T-helper 22 cell (primary cell): ENCODE results near the gene TICAM1.
A peak's percentile ranks its signal among the peaks of the same experiment; 100 is the strongest.
"Not testable (repeated sequence)": the region's sequence is repeated elsewhere in the genome, so short reads cannot be mapped to it uniquely, and the experiment has no call there.

Source experiments
- DNase-seq: peaks from one replicate; pipeline ENCODE4 v3.0.0-alpha.2; 2020; ENCODE audit warnings: low read depth

The TICAM1 gene

GRCh38 chr19:4844348-4845179, 13.1 kb upstream of the TICAM1 start:
- DNase-seq = no peak

DNA sequence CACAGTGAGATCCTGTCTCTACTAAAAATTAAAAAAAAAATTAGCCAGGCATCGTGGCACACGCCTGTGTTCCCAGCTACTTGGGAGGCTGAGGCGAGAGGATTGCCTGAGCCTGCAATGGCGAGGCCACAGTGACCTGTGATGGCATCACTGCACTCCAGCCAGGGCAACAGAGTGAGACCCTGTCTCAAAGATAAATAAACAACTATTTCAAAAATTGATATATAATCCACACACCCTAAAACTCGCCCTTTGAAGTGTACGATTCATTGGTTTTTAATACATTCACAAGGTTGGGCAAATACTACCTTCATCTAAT, 12.1 kb upstream of the TICAM1 start:
- DNase-seq = no peak

DNA sequence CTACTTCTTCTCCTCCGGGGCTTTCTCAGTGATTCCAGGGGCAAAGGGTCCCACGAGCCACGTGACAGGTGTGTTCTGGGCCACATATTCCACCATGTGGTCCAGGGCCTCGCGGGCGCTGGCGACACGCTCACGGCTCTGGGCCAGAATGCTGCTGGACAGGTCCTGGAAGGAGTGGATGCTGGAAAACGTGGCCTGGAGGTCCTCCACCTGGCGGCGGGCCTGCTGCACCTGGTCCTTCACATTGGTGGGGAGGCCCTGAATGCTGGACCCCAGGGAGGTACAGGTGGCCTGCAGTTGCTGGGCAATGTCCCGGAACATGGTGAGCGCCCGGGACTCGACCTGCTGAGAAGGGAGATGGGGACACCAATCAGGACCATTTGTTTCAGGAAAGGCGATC, 7.7 kb upstream of the TICAM1 start:
- no peak for DNase-seq

DNA sequence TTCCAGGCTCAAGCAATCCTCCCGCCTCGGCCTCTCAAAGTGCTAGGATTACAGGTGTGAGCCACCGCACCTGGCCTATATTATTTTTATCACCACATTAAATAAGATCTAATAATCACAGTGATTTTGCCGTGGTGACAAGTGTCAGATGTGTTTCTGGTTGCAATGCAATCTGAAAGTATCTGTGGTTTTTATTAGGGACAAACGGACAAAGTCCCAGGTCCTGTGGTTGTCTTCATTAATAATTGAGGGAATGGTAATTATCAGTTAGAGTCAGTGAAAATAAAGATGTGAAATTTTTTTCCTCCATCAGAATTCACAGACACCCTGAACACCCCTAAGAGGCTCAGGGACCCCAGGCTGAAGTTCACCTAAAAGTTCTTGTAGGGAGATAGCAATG, 1.3 kb upstream of the TICAM1 start:
- no peak for DNase-seq

DNA sequence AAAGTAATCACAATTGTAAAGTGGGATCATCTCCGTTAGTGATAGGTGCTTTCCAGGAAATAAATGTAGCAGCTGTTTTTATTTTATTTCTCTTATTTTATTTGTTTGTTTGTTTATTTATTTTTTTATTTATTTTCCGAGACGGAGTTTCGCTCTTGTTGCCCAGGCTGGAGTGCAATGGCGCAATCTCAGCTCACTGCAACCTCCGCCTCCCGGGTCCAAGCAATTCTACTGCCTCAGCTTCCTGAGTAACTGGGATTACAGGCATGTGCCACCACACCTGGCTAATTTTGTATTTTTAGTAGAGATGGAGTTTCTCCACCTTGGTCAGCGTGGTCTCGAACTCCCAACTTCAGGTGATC, 448 bp upstream of the TICAM1 start:
- DNase-seq = not testable (repeated sequence)

- DNase-seq = no peak
Observed at GRCh38 chr19:4830768-4831265, 695 bp downstream of the TICAM1 start.

- no peak for DNase-seq
Observed at GRCh38 chr19:4830332-4830731, 1.2 kb downstream of the TICAM1 start.

GRCh38 chr19:4829001-4829712, 2.4 kb downstream of the TICAM1 start:
- no peak for DNase-seq

- DNase-seq = no peak
Observed at GRCh38 chr19:4823577-4823976, 7.9 kb downstream of the TICAM1 start.

DNA sequence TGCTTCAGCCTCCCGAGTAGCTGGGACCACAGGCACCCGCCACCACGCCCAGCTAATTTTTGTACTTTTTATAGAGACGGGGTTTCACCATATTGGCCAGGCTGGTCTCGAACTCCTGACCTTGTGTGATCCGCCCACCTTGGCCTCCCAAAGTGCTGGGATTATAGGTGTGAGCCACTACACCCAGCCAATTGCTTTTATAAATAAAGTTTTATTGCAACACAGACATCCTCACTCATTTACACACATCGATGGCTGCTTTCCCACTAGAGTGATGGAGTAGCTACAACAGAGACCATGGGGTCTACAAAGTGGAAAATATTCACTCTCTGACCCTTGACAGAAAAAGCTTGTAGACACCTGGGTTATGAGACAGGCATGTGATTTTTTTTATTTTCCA, 9.2 kb downstream of the TICAM1 start:
- not testable (repeated sequence) for DNase-seq

DNA sequence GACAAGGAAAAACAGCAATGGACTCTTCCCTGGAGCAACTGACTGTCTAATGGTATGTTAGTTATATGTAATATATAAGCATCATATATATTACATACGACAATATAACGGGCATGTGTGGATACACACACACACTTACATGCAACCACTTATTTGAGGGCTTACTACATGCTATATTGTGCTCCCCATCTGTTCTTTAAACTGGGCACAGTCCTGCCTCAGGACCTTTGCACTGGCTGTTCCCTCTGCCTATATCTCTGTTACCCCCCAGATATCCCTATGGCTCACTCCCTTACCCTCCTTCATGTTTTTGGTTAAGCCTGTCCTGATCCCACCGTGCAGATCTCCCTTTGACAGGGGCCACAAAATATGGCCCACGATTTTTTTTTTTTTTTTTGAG, 10.2 kb downstream of the TICAM1 start:
- DNase-seq = no peak

- no peak for DNase-seq
Observed at GRCh38 chr19:4817467-4818277, 13.8 kb downstream of the TICAM1 start.

DNA sequence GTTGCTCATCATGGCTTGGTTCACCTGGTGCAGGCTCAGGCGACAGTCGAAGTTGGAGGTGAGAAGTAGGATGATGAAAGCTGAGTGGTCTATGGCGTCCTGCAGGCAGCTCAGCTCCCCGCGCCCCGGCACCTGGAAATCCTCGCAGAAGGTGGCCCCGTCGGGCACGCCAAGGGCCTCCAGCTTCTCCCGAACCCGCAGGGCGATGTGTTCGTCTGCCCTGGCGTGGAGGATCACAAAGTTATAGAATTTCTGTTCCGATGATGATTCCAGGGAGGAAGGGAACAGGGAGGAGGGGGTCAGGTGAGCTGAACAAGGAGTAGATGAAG, 14.6 kb downstream of the TICAM1 start:
- no peak for DNase-seq

DNA sequence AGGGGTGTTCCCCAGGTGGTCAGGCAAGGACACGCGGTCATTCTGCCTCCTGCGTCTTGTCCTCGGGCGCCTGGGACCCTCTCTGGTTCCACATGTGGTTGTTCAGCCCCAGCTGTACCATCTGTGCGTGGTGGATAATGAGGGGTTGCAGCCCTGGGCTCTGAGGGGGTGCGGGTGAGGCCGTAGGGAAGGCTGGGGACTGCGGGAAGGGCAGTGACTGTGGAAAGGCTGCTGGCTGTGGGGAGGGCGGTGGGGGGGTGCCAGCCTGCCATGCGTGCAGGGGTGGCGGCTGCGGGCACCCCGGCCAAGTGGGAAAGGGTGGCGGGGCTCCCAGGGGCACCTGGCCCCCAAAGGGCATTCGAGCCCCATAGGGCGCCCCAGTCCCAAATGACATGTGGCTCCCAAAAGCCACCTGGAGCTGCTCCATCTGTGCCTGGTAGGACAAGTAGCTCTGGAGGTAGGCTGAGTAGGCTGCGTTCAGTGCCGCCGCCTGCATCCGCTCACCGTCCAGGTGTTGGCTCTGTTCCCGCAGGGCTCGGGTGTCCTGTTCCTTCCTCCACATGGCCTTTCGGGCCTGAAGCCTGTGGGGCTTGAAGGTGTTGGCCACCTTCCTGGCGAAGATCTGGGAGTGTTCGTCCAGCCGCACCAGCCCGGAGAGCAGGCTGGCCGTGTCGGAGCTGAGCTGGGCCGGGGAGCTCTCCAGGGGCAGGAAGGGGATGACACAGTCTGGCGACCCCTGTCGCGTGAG, 15.1 kb downstream of the TICAM1 start:
- no peak for DNase-seq

- DNase-seq = peak; percentile 57
Observed at GRCh38 chr19:4815426-4816201, 15.9 kb downstream of the TICAM1 start.

DNA sequence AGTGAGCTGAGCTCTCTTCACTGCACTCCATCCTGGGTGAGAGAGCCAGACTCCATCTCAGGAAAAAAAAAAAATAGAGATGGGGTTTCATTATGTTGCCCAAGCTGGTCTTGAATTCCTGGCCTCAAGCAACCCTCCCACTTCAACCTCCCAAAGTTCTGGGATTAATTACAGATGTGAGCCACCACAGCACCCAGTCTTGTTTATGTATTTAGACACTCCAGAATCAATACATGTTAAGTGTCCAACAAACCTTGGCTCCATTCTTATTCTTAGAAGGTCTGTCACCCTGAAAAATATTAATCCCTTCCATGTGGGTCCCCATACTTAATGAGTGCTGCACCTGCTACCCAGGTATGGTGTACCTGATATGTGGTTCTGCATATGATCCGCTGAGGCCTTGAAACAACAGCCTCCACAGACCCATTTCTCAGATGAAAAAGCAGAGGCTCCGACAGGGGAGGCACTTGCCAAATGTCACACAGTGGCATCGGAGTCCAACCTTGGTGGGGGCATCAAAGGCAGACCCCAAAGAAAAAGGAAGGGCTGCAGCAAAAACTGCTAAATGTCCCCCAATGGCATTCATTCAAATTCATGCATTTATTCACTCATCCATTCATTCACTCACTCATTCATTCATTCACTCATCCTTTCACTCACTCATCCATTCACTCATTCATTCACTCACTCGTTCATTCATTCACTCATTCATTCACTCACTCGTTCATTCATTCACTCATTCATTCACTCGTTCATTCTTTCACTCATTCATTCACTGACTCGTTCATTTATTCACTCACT, 16.7 kb downstream of the TICAM1 start:
- no peak for DNase-seq

- peak; percentile 60 for DNase-seq
Observed at GRCh38 chr19:4811328-4812131, 20.0 kb downstream of the TICAM1 start.

- DNase-seq = no peak
Observed at GRCh38 chr19:4807188-4807587, 24.3 kb downstream of the TICAM1 start.

- DNase-seq = no peak
Observed at GRCh38 chr19:4806384-4806783, 25.1 kb downstream of the TICAM1 start.

GRCh38 chr19:4805140-4805539, 26.4 kb downstream of the TICAM1 start:
- not testable (repeated sequence) for DNase-seq
